AG09309 (cell line): ENCODE measurements around the gene CWH43.
"Not testable (repeated sequence)": the region's sequence is repeated elsewhere in the genome, so short reads cannot be mapped to it uniquely, and the experiment has no call there.

Experiments used
- DNase-seq: peaks from one replicate; pipeline ENCODE4 v3.0.0-alpha.2; 2010; ENCODE audit warnings: low read depth
- H3K4me3 ChIP-seq: 2 replicates; pipeline ENCODE4 v1.5.1; 2011; ENCODE audit warnings: mild to moderate bottlenecking, low read depth, low read length, moderate library complexity; ENCODE audit not compliant: control insufficient read depth
- TF ChIP-seq, protein P1 (sequence below): IDR thresholded peaks from 2 replicates; pipeline ENCODE4 v1.5.1; 2011; ENCODE audit warnings: mild to moderate bottlenecking, low read depth, low read length, inconsistent platforms; ENCODE audit not compliant: insufficient read depth, control insufficient read depth; ENCODE audit errors: missing control alignments

The CWH43 gene

GRCh38 chr4:48944756-48945241, 41.3 kb upstream of the CWH43 start:
- no peak for DNase-seq
- no peak overlapping the region for H3K4me3 ChIP-seq
- TF ChIP-seq, protein P1, sequence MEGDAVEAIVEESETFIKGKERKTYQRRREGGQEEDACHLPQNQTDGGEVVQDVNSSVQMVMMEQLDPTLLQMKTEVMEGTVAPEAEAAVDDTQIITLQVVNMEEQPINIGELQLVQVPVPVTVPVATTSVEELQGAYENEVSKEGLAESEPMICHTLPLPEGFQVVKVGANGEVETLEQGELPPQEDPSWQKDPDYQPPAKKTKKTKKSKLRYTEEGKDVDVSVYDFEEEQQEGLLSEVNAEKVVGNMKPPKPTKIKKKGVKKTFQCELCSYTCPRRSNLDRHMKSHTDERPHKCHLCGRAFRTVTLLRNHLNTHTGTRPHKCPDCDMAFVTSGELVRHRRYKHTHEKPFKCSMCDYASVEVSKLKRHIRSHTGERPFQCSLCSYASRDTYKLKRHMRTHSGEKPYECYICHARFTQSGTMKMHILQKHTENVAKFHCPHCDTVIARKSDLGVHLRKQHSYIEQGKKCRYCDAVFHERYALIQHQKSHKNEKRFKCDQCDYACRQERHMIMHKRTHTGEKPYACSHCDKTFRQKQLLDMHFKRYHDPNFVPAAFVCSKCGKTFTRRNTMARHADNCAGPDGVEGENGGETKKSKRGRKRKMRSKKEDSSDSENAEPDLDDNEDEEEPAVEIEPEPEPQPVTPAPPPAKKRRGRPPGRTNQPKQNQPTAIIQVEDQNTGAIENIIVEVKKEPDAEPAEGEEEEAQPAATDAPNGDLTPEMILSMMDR, result peak; percentile 37

DNA sequence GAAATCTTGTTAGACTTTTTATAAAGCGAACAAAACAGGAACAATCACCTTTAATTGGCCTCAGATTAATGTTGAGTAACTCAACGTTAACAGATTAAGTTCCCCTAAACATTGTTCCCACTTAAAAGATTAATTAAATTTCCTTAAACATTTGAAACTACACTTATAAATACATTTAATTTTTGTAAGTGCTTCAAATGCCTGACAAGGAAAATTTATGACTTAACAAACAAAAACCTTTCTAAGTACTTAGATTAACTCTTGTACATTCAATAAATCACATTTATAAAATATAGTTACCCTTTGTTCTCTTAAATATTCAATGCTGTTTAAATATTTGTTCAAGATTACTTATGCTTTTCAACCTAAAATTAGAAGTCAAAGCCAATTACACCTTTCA, 40.1 kb upstream of the CWH43 start:
- TF ChIP-seq, protein P1, result no peak
- no peak overlapping the region for H3K4me3 ChIP-seq
- no peak for DNase-seq

DNA sequence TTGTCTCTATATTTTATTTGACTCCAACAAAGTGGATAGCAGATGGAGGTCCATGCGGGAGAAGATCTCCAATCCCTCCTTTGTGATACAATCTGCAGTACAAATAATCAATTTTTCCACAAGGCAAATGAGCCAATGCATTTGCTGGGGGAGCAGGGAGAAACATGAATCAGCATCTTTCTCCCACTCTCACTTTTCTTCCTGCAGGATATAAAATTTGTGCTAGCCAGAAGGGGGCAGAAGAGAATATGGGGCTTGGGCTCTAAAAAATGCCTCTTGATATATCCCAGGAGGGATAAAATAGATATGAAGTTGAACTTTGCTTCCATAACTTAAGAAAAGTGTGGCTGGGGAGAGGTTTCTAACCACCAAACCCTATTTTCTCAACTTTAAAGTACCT, 38.3 kb upstream of the CWH43 start:
- TF ChIP-seq, protein P1, result no peak
- no peak for DNase-seq
- H3K4me3 ChIP-seq, result no peak overlapping the region

DNA sequence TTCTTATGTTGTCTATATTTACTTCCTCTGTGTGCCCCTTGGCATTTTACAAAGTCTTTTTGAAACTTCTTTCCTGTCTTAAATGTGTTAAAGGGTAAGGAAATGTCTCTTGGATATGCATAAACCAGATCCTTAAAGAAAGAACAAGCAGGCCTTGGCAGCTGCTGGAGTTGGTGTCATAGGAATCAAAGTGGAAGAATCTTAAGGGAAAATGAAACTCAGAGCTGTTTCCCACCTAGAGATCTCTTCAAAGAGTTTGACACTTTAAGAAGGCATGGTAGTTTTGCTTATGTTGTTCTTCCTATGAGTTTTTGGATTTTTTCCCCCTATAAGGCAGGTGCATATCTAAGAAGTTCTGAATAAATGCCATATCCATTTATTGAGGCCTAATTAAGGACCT, 37.0 kb upstream of the CWH43 start:
- TF ChIP-seq, protein P1, result no peak
- no peak overlapping the region for H3K4me3 ChIP-seq
- no peak for DNase-seq

DNA sequence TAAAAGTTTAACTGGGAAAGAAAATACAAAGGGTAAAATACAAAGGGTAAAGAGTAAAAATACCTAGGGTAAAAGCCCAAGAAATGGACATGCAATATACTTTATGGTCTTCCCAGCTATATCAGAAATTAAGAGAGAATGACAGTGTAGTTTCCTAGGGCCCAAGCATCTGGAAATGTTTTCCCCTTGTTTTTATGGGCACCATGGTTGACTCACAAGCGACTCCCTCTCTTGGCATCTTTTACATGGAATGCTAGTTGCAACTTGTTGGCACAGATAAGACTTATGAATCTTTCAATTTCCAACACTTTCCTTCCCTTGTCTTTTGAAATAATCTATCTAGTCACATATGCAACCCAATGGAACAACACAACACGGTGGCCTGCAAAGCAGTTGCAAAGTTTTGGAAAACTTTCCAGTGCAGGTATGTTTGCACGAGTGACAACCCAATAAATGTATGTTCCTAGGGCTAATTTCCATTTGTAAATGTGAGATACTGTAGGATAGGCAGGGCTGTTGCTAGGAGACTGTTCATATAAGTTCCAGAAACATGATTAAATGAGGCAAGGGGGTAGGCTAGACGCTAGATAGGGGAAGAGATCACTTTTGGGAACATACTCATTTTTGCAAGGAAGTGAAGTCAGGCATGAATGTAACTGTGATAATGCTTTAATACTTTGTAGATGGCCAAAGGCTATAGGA, 36.4 kb upstream of the CWH43 start:
- TF ChIP-seq, protein P1, result no peak
- DNase-seq, result peak; percentile 84
- no peak overlapping the region for H3K4me3 ChIP-seq

DNA sequence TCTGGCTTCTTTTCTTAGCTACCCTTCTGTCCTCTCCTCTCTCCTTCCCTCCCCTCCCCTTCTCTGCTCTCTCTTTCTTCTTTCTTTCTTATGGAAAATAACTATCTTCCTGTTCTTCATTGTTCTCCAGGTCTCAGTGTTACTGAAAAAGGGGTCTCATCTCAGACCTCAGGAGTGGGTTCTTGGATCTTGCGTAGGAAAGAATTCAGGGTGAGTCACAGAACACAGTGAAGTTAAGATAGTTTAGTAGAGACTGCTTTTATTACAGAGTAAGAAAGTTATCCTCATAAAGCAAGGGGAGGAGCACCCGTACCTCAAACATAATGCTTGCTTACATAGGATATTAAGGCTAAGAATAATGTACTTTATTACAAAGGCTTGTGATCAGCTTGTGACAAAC, 31.8 kb upstream of the CWH43 start:
- TF ChIP-seq, protein P1, result no peak
- no peak overlapping the region for H3K4me3 ChIP-seq

GRCh38 chr4:48957366-48957765, 28.7 kb upstream of the CWH43 start:
- DNase-seq, H3K4me3 ChIP-seq: not testable (repeated sequence)

More for the DNA sequence above, 31.8 kb upstream of the CWH43 start:
- no peak for DNase-seq
